Cardiac muscle cell (in vitro differentiated cells and primary cell): ENCODE results near the gene CRIP1. TPM values are rescaled to one million over a fixed set of nuclear protein-coding genes. Genes with fewer than 3 reads are reported as not detected.

Experiments used
- DNase-seq, 2 donors: peaks; one replicate each; pipeline versions ENCODE4 v3.0.0 to v3.0.0-alpha.2; 2010 to 2017; ENCODE audit warnings: low read depth in 1 of 2, low spot score in 1 of 2
- H3K27ac ChIP-seq: fragments of 200-600 bp; sonication (generic); 2 replicates; pipeline ENCODE4 v1.5.1; 2016
- H3K27me3 ChIP-seq: fragments of 200-600 bp; sonication (generic); 2 replicates; pipeline ENCODE4 v1.6.0; 2016; ENCODE audit warnings: control low read depth
- H3K36me3 ChIP-seq: fragments of 200-600 bp; sonication (generic); 2 replicates; pipeline ENCODE4 v1.5.1; 2016; ENCODE audit warnings: control low read depth
- H3K4me1 ChIP-seq: fragments of 200-600 bp; sonication (generic); 2 replicates; pipeline ENCODE4 v1.8.1; 2017; ENCODE audit warnings: low read depth, mild to moderate bottlenecking, mixed run types
- H3K4me3 ChIP-seq: fragments of 200-600 bp; sonication (generic); 2 replicates; pipeline ENCODE4 v1.5.1; 2016; ENCODE audit warnings: mild to moderate bottlenecking
- H3K9me3 ChIP-seq: fragments of 200-600 bp; sonication (generic); 2 replicates; pipeline ENCODE4 v1.5.1; 2017; ENCODE audit warnings: low read depth, mild to moderate bottlenecking, control low read depth
- polyA plus RNA-seq: library from polyadenylated mRNA; unstranded; fragments of >200 nt; fragmentation: Nextera tagmentation; extraction: Ambion mirVana; gene quantifications from 2 replicates; pipeline ENCODE4 v1.2.1, GENCODE V29; 2016
- total RNA-seq: library from RNA; depleted of rRNA; stranded (reverse); fragments of >200 nt; gene quantifications from 2 replicates; pipeline ENCODE4 v1.2.3, GENCODE V29; 2016
- TF ChIP-seq, protein P1 (sequence below): IDR thresholded peaks from 2 replicates; pipeline ENCODE4 v1.5.1; 2012; ENCODE audit warnings: low read depth, mild to moderate bottlenecking, low read length

Gene CRIP1
- total and polyA plus RNA-seq, 2 experiments from 2014 or later, result 51.1 to 196 TPM

DNA sequence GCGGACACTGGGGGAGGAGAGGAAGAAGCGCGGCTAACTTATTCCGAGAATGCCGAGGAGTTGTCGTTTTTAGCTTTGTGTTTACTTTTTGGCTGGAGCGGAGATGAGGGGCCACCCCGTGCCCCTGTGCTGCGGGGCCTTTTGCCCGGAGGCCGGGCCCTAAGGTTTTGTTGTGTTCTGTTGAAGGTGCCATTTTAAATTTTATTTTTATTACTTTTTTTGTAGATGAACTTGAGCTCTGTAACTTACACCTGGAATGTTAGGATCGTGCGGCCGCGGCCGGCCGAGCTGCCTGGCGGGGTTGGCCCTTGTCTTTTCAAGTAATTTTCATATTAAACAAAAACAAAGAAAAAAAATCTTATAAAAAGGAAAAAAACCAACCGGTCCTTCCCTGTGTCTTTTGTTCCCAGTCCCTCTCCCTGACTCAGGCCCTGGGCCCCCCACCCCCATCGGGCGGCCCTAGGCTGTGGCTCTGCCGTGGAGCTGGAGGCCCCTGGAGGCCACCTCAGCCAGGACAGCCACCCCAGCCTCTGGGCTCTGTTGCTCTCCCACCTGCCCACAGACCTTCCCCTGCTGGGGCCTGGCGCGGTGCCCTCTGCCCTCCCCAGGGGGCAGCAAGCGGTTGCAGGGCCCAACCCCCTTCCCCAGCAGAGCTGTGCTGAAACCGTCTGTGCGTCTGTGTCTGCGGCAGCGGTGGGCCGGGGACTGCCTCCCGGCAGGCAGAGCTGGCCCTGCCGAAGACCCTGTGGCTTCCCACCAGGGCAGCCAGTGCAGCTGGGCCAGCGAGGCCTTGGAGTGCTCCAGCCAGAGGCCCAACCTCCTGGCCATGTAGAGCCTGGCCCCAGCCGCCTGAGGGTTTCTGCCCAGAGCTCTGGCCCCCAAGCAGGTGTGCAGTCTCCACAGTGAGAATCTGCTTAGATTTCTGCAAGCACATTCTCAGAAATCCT is 16.1 kb upstream of the CRIP1 start:
- H3K4me3 ChIP-seq, result no peak overlapping the region
- peak in 1 of 2 donors; percentile 55 for DNase-seq
- TF ChIP-seq, protein P1, sequence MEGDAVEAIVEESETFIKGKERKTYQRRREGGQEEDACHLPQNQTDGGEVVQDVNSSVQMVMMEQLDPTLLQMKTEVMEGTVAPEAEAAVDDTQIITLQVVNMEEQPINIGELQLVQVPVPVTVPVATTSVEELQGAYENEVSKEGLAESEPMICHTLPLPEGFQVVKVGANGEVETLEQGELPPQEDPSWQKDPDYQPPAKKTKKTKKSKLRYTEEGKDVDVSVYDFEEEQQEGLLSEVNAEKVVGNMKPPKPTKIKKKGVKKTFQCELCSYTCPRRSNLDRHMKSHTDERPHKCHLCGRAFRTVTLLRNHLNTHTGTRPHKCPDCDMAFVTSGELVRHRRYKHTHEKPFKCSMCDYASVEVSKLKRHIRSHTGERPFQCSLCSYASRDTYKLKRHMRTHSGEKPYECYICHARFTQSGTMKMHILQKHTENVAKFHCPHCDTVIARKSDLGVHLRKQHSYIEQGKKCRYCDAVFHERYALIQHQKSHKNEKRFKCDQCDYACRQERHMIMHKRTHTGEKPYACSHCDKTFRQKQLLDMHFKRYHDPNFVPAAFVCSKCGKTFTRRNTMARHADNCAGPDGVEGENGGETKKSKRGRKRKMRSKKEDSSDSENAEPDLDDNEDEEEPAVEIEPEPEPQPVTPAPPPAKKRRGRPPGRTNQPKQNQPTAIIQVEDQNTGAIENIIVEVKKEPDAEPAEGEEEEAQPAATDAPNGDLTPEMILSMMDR, result no peak
- H3K4me1 ChIP-seq, result peaks cover 68% of the 10 kb centered on the region
- H3K27ac ChIP-seq, result peak overlapping the region; percentile 98
- peaks cover 16% of the 10 kb centered on the region for H3K36me3 ChIP-seq
- no peaks in the 10 kb centered on the region for H3K27me3 ChIP-seq
- no peaks in the 10 kb centered on the region for H3K9me3 ChIP-seq

DNA sequence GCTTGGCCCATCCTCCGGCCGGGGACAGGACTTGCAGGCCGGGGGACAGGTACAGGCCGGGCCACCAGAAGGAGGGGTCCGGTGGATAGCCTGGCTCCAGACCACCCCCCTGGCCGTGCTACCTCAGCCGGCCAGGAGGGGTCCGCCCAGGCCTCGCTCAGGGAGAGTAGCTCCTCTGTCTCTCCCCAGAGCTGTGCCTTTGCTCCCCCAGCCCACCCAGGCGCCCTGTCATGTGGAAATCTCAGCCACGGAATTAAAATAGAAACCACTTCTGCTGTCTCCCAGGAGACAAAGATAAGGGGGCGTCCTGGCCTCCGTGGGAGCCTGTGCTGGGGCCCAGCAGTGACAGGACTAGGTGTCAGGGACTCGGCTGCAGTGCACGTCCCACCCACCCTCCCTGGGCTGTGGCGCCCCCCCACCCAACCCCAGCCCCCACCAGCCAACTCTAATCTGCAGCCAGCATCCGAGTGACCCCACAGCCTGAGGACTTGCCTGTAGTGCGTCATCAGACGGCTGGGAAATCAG is 15.3 kb upstream of the CRIP1 start:
- Histone ChIP-seq H3K36me3 (peaks cover 15% of the 10 kb centered on the region), H3K9me3 (no peaks in the 10 kb centered on the region), H3K27me3 (no peaks in the 10 kb centered on the region), H3K27ac (peak overlapping the region; percentile 98), H3K4me1 (peaks cover 64% of the 10 kb centered on the region), H3K4me3 (no peak overlapping the region)
- TF ChIP-seq, protein P1, result no peak
- peak; percentile 20 to 97 for DNase-seq

DNA sequence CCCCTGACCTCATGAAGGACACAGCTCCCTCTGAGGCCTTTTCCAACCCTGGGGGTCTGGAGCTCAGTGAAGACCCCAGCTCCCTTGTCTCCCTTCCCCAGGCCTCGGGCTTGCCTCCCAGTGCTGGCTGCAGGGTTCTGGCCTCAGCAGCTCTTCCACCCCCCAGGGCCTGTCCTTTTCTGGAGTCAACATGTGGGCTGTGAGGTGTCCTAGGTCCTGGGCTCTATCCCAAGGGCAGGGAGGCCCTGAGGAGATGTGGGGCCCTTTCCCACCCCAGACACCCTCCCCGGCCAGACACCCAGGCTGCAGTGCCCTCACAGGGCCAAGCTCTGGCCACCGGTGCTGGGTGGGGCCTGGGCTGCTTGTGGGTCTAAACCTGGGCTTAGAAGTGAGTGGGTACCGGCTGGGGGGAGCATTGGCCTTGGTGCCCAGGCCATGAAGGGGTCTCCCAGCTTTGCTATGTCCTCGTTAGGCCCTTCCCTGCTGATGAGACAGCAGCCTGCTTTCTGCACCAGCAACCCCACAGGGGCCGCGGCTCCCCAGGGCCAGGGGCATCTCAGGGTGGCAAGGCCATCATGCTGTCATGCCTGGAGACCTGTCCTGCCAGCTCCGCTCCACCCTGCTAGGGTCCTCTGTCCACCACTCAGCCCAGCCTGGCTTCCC is 14.7 kb upstream of the CRIP1 start:
- H3K27ac ChIP-seq, result peak overlapping the region; percentile 98
- DNase-seq, result no peak
- H3K36me3 ChIP-seq, result peaks cover 9% of the 10 kb centered on the region
- TF ChIP-seq, protein P1, result no peak
- H3K4me3 ChIP-seq, result no peak overlapping the region
- H3K9me3 ChIP-seq, result no peaks in the 10 kb centered on the region
- H3K27me3 ChIP-seq, result no peaks in the 10 kb centered on the region
- peaks cover 70% of the 10 kb centered on the region for H3K4me1 ChIP-seq

DNA sequence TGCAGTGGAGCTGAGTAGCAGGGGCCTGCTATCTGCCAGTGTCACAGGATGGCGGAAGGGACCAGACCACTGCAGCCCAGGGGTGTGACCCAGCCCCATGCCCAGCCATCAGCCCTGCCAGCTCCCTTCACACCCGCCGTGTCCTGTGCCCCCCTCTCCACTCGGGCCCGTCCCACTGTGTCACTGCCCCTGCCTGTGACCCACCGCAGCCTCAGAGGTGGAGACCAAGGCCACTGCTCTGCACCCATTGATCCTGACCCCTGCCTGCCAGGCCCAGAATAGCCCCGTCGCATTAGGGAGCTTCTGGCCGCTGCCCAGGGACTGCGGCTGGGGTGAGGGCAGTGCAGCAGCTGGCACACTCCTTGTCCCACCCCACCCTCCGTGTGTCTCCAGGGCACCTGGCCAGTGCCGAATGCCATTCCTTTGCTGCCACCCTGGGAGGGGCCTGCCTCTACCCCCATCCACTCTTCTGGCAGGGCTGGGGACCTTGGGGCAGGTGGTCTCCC is 14.1 kb upstream of the CRIP1 start:
- H3K4me3 ChIP-seq, result no peak overlapping the region
- DNase-seq, result no peak
- H3K4me1 ChIP-seq, result peaks cover 70% of the 10 kb centered on the region
- H3K36me3 ChIP-seq, result peaks cover 8% of the 10 kb centered on the region
- H3K27ac ChIP-seq, result peak overlapping the region; percentile 98
- TF ChIP-seq, protein P1, result no peak
- H3K9me3 ChIP-seq, result no peaks in the 10 kb centered on the region
- H3K27me3 ChIP-seq, result no peaks in the 10 kb centered on the region

DNA sequence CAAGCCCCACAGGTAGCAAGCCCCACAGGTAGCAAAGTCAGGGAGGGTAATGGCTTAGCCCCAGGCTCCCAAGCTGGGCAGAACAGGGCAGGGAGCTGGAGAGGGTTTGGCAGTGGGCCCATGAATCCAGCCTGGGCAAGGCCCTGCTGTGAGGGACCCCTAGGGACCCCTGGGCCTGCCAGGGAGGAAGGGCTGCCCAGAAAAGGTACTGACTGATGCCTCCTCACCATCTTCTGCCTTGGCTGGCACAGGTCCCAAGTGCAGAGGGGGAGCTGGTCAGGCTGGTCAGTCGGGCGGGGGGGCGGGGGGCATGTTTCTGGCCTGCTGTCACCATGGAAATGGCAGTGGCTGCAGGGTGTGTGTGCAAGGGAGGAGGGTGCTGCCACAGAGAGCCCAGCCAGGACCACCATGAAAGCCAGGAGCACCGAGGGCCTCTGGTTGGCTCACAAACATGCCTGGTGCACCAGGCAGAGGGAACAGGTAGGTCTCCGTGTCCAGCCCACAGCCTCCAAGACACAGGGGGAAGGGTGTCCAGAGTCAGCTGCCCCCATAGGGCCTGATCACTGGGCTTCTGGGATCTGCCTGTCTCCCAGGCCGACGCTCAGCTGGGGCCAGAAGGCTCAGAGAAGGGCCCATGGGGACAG is 13.5 kb upstream of the CRIP1 start:
- Histone ChIP-seq H3K27me3 (peaks cover under 1% of the 10 kb centered on the region), H3K4me3 (peak overlapping the region; percentile 71), H3K9me3 (no peaks in the 10 kb centered on the region), H3K4me1 (peaks cover 67% of the 10 kb centered on the region), H3K36me3 (peaks cover 8% of the 10 kb centered on the region), H3K27ac (peak overlapping the region; percentile 98)
- TF ChIP-seq, protein P1, result no peak
- DNase-seq, result no peak
